ENCODE results near the gene TMEM11. TPM values are rescaled to one million over a fixed set of nuclear protein-coding genes. Genes with fewer than 3 reads are reported as not detected.

Gene TMEM11
- total RNA-seq, 1 experiment from 2014 or later = 25.4 TPM

GRCh38 chr17:21217346-21217745 is 3.4 kb upstream of the TMEM11 start:
- in situ Hi-C loops (cut with HindIII; ENCODE audit: low pct_unique_long_range_greater_than_20kb, low sequenced_read_pairs) = no loop called here
- no peak for DNase-seq (ENCODE audit: low read depth)

DNA sequence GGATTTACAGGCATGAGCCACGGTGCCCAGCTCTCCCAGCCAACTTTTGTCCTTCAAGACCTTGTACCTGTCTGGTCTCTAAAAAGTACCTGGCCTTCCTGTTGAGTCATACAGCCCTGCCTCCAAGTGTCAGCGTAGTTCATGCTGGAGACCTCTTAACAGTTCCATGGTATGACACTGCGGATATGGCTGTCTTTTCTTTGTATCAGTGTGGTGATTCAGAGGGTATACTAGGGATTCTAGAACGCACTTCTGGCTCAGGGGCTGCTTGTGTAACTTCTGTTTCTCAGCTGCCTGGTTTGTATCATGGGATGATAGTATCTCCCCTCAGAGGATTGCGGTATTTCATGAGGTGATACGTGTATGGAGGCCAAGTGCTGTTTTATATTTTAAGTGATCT is 2.0 kb upstream of the TMEM11 start:
- no peak for DNase-seq (ENCODE audit: low read depth)
- in situ Hi-C loops (cut with HindIII; ENCODE audit: low pct_unique_long_range_greater_than_20kb, low sequenced_read_pairs) = no loop called here

DNA sequence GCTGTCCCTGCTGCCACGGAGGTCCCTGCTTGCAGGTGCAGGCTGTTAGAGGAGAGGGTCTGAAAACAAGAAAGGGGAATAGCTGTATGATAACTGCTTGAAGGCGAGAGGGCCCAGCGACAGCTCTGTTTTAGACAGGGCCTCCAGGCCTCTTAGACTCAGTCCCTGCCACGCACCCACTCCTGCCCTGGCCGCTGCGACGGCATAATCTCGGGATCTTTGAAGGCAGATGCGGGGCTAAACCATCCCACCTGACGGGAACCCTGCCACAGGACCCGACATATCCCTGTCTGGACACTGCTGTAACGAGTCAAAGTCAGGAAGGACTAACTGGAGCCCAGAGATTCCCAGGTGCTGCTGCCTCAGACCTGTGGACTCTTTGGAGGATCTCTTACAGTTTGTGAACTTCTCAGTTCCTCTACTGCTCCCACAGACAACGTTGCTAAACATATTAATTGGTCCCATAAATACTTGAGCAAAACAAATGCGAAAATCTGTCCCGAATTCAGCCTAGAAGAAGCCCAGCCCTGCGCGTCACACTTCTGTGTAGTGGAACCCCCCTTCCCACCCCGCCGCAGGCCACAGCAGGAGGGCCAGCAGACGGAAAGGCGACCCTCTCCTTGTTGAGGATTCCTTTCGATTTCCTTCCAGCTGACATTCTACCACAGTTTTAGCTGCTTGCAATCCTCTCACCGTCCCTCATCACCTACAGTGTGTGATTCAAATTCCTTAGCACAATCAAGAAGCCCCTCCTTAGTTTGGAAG is 998 bp upstream of the TMEM11 start:
- in situ Hi-C loops (cut with HindIII; ENCODE audit: low pct_unique_long_range_greater_than_20kb, low sequenced_read_pairs) = no loop called here
- DNase-seq (ENCODE audit: low read depth) = no peak

- in situ Hi-C loops (cut with HindIII; ENCODE audit: low pct_unique_long_range_greater_than_20kb, low sequenced_read_pairs) = no loop called here
- DNase-seq (ENCODE audit: low read depth) = no peak
These were observed 335 bp downstream of the TMEM11 start for GRCh38 chr17:21213638-21214014.

GRCh38 chr17:21212826-21213637 is 929 bp downstream of the TMEM11 start:
- in situ Hi-C loops (cut with HindIII; ENCODE audit: low pct_unique_long_range_greater_than_20kb, low sequenced_read_pairs) = no loop called here
- no peak for DNase-seq (ENCODE audit: low read depth)

GRCh38 chr17:21211825-21212479 is 2.0 kb downstream of the TMEM11 start:
- in situ Hi-C loops (cut with HindIII; ENCODE audit: low pct_unique_long_range_greater_than_20kb, low sequenced_read_pairs) = no loop called here
- no peak for DNase-seq (ENCODE audit: low read depth)

- DNase-seq (ENCODE audit: low read depth) = no peak
- in situ Hi-C loops (cut with HindIII; ENCODE audit: low pct_unique_long_range_greater_than_20kb, low sequenced_read_pairs) = no loop called here
These were observed 3.4 kb downstream of the TMEM11 start for GRCh38 chr17:21210411-21211076.

DNA sequence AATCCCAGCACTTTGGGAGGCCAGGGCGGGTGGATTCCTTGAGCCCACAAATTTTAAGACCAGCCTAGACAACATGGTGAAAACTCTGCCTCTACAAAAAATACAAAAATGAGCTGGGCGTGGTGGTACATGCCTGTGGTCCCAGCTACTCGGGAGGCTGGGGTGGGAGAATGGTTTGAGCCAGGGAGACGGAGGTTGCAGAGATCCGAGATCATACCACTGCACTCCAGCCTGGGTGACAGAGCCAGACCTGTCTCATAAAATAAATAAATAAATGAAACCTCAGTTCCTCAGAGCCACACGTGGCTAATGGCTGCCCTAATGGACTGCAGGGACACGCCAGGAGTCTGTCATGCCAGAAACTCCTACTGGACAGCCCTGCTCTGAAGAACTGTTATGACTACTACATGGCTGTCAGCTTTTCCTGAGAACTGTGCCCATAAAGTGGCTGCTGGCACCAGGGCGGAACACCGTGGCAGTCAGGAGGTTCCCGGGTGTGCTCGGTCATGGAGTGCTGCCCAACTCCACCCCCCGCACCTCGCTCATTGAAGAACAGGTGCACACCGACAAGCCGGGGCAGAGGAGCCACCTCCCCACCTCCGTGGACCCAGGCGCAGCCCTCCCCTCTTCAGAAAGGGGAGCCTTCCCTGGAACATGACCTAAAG is 4.3 kb downstream of the TMEM11 start:
- DNase-seq (ENCODE audit: low read depth) = peak; percentile 4
- in situ Hi-C loops (cut with HindIII; ENCODE audit: low pct_unique_long_range_greater_than_20kb, low sequenced_read_pairs) = no loop called here

DNA sequence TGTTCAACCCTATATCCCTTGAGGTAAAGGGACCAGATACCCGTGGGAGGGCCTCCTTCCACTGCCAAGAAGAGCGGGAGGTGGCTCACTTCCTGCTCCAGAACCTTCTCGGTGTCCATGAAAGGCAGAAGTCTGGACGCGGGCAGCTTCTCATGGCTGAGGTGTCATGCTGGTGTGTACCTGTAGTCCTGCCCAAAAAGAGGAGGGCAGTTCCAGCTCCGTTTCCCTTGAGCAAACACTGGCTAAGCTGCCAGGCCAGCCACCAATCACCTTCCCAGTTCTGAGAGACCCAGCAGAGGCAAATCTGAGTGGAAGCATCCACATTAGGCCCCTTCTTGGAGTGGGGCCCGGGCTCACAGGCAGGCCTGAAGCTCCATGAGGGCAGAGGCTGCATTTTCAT is 5.6 kb downstream of the TMEM11 start:
- no peak for DNase-seq (ENCODE audit: low read depth)
- in situ Hi-C loops (cut with HindIII; ENCODE audit: low pct_unique_long_range_greater_than_20kb, low sequenced_read_pairs) = no loop called here

GRCh38 chr17:21204935-21205334 is 9.0 kb downstream of the TMEM11 start:
- DNase-seq (ENCODE audit: low read depth) = no peak
- in situ Hi-C loops (cut with HindIII; ENCODE audit: low pct_unique_long_range_greater_than_20kb, low sequenced_read_pairs) = no loop called here

GRCh38 chr17:21202512-21202911 is 11.4 kb downstream of the TMEM11 start:
- in situ Hi-C loops (cut with HindIII; ENCODE audit: low pct_unique_long_range_greater_than_20kb, low sequenced_read_pairs) = no loop called here
- no peak for DNase-seq (ENCODE audit: low read depth)

- in situ Hi-C loops (cut with HindIII; ENCODE audit: low pct_unique_long_range_greater_than_20kb, low sequenced_read_pairs) = no loop called here
- no peak for DNase-seq (ENCODE audit: low read depth)
These were observed 12.1 kb downstream of the TMEM11 start for GRCh38 chr17:21201874-21202273.

DNA sequence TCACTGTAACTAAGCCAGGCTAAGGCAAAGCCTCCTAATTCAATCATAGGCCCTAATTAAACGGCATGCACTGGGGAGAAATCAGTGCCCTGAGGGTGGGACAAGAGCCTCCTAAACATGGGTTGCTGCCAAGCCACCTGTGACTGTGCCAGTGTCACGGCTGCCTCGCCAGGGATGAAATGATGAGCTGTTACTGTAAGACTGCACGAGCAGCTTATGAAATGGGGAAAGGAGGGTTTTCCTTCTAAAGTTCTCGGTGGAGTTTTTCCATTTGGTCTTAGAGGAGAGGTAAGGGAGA is 12.7 kb downstream of the TMEM11 start:
- DNase-seq (ENCODE audit: low read depth) = no peak
- in situ Hi-C loops (cut with HindIII; ENCODE audit: low pct_unique_long_range_greater_than_20kb, low sequenced_read_pairs) = no loop called here

- in situ Hi-C loops (cut with HindIII; ENCODE audit: low pct_unique_long_range_greater_than_20kb, low sequenced_read_pairs) = no loop called here
- no peak for DNase-seq (ENCODE audit: low read depth)
These were observed 13.2 kb downstream of the TMEM11 start for GRCh38 chr17:21200590-21201297.

DNA sequence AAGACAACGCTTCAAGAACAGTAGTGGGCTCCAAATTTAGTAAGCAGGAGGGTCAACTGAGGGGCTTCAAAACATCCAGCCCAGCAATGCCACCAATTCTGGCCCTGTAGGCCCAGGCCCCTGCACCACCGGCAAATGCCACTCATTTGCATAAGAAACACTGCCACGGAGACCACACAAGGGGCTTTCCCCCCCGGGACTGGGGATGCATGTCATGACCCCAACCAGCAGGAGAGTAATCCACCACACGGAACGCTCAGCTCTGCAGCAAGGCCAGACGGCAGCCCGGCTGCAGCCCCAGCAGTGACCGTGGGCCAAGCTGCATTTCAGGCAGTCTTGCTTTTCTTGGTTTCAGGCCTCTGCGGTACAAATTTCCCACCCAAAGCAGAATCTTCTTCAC is 14.1 kb downstream of the TMEM11 start:
- in situ Hi-C loops (cut with HindIII; ENCODE audit: low pct_unique_long_range_greater_than_20kb, low sequenced_read_pairs) = no loop called here
- DNase-seq (ENCODE audit: low read depth) = no peak

GRCh38 chr17:21199311-21199710 is 14.7 kb downstream of the TMEM11 start:
- in situ Hi-C loops (cut with HindIII; ENCODE audit: low pct_unique_long_range_greater_than_20kb, low sequenced_read_pairs) = no loop called here
- no peak for DNase-seq (ENCODE audit: low read depth)

GRCh38 chr17:21198411-21198810 is 15.6 kb downstream of the TMEM11 start:
- in situ Hi-C loops (cut with HindIII; ENCODE audit: low pct_unique_long_range_greater_than_20kb, low sequenced_read_pairs) = no loop called here
- DNase-seq (ENCODE audit: low read depth) = no peak

- DNase-seq (ENCODE audit: low read depth) = no peak
- in situ Hi-C loops (cut with HindIII; ENCODE audit: low pct_unique_long_range_greater_than_20kb, low sequenced_read_pairs) = no loop called here
These were observed 17.8 kb downstream of the TMEM11 start for GRCh38 chr17:21196126-21196525.

Measured in Caki2 (cell line).